TTC549 (cell line): Measurements from ENCODE around the gene LDLRAD4.

Source experiments
- FAIRE-seq: peaks from 2 replicates; lab custom pipeline; 2012; peaks lifted over from hg19 to GRCh38; lab: Jason Lieb, UNC

The LDLRAD4 gene

DNA sequence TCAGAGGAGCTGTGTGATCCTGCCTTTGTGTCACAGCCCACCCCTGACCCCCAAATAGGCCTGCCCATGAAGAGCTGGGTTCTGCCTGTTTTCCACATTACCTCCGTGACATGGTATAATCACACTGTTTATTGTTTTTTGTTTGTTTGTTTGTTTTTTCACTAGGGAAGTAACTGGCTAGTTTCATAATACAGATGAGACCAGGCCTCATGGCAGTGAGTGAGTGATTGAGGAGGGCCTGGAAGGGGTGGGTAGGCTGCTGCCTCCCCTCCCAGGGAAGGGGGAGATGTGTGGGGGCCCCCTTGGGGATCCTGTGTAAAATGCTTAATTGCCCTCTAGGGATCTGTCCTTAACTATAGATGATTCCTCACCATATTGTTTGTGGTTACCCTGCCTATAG is 190.5 kb downstream of the LDLRAD4 start:
- no peak for FAIRE-seq

DNA sequence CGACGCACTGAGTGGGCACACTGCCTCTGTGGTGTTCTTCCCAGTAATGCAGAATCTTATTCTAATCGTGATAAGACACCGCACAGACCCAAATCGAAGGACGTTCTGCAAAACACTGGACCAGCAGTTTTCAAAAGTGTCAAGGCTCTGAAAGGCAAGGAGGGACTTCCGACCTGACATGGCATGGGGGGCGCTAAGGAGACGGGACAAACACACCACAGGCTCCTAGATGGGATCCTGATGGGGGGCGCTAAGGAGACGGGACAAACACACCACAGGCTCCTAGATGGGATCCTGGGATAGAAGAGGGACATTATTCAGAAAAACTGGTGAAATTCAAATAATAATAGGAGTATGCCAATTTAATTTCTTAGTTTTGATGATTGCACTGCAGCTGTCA is 191.4 kb downstream of the LDLRAD4 start:
- no peak for FAIRE-seq

DNA sequence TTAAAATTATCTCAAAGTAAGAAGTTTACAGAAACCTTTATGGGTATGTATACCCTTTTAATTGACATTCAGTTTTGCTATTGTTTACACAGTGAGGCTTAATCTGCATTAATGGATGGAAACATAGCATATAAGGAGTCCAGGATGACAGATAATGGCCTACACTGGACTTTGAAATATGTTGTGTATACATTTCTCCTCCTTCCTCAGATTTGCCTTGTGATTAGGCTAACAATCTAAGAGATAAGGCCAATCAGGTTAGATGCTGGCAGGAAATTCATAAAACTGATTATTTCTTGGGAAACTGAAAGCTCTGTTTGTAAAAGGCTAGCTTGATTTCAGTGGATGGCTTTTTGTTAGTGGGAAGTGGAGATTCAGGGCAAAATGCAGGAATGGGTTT is 191.9 kb downstream of the LDLRAD4 start:
- no peak for FAIRE-seq

DNA sequence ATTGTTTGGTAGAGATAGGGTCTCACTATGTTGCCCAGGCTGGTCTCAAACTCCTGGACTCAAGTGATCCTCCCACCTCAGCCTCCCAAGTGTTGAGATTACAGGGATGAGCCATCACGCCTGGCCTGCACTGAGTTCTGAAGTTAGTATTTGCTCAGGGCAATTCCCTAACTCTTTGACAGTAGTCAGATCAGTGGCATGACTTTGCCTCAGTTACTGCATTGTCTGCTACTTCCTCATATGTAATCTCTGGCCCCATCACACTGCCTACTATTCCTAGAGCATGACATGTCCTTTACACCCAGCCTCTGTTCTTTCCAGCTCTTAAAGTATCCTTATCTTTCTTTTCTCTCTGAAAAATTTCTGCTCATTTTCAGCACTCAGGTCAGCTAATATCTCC is 193.5 kb downstream of the LDLRAD4 start:
- FAIRE-seq = no peak

DNA sequence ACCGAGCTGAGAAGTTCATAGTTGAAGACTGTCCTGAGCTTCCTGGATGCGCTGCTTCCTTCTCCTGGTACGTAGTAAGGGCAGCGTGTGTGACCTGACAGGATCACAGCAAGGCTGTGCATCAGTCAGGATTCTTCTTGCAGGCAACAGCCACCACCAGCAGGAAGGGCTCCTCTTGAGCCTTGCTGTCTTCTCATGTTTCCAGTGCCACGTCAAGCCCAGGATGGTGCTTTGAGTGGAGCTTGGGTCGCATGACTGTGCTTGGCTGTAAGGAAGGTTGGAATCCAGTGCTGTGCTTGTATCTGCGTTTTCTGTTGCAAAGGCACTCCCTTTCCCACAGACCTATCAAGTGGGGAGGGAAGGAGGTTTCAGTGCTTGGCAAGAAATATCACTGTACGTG is 194.3 kb downstream of the LDLRAD4 start:
- FAIRE-seq = no peak

DNA sequence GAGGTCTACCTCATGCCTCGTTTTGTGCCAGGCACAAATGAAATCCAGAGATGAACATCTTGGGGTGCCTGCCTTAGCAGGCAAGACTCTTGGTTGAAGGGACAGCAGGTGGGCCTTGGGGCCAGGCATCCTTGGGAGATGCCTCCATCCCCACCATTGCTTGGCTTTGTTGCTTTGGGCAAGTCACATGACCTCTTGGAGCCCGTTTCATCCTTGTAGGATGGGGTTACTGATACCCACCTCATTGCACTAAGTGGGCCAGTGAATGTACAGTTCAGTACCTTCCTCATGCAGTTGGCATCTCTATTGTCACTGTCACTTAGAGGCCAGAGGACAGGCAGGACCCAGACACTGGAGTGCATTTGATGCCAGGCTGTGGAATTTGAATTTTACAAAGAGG is 195.5 kb downstream of the LDLRAD4 start:
- no peak for FAIRE-seq

DNA sequence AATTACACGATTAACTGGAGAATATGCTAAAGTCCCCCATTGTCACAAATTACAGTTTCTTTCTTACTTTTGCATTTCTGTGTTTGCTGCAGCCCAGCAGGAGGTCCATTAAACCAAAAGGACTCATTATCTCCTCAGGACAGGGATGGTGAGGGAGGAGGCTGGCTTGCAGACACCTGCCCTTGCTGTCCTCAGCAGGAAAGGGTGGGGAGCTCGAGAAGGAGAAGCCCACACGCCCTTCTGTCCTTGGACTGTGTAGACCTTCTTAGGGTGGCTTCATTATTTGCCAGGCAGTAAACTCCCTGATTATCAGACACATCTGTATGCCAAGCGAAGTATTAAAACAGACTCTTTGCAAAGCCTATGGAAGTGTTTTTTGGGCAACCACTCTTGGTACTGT is 196.0 kb downstream of the LDLRAD4 start:
- FAIRE-seq = no peak

DNA sequence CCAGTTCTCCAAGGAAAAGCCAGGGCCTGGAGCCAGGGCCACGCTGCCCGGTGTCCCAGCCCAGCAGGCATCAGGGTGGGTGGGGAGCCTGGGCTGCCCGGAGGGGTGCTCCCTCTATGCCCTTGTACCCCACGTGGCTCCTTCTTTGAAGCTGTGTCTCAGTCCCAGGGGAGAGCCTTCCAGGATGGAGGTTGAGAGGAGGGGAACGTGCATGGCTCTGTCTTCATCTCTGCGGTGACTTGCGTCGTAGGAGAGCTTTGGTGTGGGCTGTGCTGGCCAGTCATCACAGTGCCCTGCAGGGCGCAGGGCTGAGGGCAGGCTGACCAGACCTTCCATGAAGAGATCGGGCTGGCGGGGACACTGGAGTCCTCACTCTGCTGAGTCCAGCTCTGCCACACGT is 197.2 kb downstream of the LDLRAD4 start:
- FAIRE-seq = no peak

DNA sequence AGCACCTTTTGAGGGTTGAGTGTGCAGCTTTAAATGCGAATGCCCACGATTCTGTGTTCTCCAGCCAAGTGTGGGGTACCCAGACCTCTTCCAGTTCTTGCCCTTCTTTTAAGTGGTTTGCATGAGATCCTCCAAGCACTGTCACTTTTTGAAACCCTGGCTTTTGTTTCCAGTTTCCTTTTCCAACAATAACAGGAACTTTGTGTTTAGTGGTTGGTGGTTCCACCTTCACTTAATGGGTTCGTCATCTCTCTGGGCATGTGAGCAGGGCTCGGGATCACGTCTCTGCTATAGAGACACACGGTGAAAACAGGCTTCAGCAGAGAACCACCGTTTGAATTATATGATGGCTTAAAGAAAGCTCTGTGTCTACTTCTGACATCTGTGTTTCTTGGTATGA is 197.6 kb downstream of the LDLRAD4 start:
- FAIRE-seq = no peak

DNA sequence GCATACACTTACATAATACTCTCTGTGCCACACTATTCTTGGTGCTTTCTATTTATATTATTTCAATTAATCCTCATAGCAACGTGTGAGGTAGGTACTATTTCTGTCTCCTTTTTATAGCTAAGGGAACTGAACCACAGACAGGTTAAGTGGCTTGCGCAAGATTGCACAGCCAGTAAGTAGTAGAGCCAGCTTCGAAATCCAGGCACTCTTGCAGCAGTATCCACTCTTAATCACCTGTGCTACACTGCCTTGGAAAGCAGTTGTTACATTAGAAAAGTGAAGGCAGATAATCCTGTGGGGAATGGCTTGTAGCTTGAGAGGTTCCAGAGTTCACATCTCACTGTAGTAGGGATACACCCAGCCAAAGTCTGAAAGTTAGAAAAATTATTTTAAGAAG is 198.3 kb downstream of the LDLRAD4 start:
- no peak for FAIRE-seq

DNA sequence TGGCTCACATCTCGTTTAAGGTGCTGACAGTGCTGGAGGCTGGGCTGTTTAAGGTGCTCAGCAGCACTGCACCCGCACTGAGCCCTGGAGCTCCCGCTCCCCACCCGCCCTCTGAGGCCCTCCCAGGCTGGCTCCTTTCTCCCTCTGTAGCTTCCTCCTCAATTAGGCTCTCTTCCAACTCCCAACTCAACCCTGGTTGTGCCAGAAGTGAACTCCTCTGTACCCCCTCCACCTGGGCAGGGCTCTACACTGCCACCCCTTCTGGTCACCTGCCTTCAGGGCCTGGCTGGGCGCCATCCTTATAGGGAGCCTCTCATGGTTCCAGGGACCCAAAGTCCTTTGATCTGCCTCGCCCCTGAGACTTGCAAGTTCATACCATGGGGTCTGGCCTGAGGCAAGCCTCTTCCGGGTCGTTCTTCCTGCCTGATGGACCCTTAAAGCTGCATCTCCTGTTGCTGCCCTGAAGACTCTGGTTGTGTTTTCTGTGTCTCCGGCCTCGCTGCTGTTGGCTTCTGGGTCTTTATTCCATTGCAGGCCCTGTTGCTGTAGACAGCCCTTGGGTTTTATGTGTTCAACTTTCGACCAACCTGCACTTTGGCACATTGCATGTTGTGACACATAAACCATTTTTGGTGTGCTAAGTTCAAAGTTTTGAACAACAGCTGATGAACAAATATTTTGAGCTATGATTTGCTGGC is 199.6 kb downstream of the LDLRAD4 start:
- no peak for FAIRE-seq

DNA sequence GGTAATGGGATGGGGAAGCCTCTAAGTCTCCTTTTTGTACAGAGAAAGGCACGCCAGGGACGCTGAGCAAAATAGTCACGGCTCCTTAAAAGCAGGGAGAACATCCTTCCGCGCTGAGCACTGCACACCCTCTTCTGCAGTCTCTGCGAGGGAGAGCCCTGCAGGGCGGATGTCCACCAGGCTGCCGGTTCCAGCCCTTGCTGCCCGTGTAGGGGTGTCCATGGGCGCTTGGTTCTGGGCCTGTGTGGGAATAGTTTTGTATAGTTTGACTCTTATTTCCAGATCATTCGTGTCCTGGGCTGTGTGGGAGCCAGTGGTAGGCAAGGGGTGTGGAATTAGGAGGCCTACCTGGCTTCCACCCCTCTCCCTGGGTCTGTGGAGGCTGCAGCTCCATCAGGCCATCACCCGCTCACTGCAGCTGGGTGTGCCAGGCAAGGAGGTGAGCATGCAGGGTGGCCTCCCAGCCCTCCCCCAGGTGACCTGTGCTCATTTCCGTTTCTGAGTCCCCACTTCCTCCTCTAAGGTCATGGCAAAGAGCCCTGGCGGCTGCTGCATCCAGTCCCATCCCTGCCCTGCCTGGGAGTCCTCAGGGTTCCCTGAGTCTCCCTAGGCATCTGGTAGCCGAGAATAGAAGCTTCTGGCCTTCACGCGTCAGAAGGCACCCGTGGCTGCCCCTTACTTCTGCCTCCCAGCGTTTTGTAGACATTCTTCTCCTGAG is 202.6 kb downstream of the LDLRAD4 start:
- no peak for FAIRE-seq

DNA sequence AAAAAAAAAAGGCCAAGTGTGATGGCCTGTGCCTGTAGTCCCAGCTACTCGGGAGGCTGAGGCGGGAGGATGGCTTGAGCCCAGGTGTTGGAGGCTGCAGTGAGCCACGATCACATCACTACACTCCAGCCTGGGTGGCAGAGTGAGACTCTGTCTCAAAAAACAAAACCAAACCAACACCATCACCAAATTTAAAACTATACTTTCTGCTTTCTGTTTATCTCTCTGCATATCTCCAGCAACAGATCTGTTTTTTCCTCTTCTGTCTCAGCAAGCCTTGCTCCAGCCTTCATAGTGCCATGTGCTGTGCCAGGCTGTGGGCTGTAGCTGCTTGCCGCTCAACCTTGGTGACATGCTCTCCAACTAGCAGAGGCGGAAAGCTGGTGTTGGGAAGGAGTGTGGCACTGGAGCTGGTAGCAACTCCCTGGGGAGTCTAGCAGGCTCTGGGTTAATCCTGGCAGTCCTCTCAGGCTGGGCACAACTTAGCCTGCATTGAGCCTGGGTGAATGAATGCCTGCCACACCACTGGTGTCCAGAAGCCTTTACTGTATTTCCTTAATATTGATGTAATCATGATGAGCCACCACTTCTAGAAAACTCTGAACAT is 204.1 kb downstream of the LDLRAD4 start:
- FAIRE-seq = no peak

DNA sequence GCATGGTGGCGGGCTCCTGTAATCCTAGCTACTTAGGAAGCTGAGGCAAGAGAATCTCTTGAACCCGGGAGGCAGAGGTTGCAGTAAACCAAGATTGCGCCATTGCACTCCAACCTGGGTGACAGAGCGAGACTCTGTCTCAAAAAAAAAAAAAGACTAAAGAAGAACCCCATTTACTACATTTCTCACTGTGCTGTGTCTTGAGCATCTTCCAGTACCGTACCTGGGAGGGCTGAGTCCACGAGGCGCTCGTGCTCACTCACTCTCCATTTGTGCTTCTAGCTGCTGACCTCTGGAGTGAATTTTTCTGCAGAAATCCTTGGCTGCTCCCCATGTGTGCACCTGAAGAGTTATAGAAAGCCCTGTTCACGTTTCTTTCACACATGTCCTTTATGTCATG is 204.8 kb downstream of the LDLRAD4 start:
- no peak for FAIRE-seq

DNA sequence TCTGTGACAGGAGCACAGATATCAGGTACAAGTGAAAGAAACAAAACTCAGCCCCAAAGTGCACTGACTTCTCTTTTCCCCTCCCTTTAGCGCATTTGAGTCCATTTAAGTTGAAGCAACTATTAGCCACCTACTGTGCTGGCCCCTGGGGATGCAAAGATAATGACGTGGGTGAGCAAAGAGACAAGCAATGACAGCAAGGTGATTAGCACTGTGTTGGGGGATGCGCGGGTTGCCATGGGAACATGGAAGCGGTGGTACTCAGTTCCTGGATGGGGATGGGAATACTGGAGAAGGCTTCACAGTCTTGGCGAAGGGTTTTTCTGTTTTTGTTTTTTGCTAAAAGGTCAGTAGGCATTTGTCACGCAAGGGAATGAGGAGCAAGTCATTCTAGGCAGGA is 205.8 kb downstream of the LDLRAD4 start:
- FAIRE-seq = no peak

DNA sequence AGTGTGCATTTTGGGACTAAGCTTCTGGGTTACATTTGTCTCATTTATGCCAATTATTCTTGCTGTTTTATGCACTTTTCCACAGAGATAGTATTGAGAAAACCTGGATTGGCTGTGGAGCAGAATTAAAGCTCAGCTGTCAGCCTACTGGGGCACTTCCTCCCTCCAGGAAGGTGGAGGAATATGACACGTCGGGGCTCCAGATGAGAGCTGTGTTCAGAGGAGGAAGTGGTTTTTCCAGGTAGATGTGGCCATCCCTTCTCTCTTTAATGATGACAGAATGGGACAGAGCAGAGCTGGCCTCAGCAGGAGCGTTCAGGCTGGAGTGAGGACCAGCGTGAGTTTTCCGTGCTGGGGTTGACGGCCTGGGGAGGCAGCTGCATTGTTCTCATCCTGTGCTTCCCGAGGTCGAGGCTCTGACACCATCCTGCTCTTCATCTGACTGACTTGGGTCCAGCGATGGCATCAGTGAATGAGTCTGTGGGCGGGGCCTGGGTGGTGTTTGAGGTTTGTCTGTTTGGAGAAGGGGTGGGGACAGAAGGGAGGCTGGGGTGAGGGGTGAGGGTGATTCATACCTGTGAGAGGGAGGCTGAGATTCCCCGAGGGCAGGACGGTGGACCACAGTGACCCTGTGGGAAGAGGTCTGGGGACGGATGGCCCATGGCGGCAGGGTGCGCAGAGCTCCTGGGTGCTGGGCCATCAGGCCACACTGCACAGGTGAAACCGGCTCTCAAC is 207.0 kb downstream of the LDLRAD4 start:
- FAIRE-seq = no peak

DNA sequence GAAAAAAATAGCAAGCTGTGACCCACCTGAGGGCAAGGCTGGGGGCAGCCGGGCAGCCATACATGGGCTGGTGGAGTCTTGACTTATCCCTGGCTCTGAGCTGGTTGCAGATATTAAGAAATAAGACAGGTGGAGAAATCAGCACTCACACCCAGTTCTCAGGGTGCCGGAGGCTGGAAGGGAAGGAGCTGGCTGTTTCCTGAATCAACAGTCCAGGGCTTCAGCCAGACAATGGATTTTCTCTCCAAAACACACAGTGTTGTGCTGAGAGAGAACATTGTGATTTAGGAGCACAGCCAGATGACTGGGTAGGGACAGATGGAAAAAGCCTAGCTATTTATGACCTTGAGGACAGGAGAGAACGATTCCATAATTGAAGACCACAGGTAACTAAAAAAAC is 208.8 kb downstream of the LDLRAD4 start:
- no peak for FAIRE-seq

DNA sequence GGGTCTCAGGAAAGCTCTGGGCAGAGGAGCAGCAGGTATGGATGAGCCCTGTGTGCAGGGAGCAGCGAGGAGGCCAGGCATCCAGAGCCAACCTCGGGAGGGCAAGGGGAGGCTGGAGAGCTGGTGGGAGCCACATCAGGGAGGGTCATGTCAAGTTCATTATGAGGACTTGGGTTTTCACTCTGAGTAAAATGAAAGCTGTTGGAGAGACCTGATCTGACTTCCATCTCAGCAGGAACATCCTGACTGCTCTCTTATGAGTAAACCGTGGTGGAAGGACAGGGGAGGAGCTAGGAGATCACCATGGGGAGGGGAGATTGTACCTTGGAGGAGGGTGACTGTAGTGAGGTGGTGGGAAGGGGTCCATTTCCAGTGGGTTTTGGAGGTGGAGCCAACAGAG is 209.8 kb downstream of the LDLRAD4 start:
- no peak for FAIRE-seq

DNA sequence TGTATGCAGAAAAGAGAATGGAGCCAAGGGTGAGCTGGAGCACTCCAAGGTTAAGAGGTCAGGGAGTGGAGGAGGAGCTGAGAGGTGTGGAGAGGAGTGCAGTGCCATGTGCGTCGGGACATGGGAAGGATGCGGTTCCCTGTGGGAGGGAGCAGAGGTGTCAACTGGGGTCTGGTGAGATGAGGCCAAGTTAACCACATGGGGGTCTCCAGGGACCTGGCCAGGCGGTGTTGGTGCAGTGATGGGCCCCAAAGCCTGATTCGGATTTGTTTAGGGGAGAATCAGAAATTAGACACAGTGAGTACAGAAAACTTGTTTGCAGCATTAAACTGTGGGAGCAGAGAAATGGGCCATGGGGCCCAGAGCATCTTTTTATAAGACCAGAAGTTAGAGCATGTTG is 210.5 kb downstream of the LDLRAD4 start:
- FAIRE-seq = no peak

DNA sequence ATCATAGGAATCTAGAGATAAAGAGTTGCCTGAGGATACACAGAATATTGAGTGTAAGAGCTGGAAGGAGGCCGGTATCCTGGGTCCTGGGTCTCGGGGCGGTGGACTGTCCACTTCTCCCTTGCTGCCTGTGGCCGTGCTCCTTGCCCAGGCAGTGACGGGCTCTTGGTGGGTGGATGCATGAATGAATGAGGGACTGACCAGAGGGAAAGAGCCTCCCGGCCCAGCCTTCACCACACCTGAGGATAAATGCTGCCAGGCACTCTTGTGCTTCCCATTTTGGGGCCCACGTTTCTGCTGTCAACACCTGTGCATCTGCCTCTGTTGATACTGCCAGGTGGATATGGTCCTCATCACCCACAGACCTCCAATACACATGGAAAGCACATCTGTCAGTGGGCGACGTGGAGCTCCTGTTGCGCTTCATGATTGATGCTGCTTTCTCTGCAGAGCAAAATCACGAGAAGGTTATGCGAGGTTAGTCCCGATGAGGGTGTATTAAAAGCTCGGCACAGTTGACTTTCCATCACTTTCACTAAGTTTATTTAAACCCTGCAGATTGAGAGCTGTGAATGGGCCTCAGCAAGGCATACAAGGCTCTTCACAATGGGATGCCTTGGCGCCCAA is 211.4 kb downstream of the LDLRAD4 start:
- no peak for FAIRE-seq

DNA sequence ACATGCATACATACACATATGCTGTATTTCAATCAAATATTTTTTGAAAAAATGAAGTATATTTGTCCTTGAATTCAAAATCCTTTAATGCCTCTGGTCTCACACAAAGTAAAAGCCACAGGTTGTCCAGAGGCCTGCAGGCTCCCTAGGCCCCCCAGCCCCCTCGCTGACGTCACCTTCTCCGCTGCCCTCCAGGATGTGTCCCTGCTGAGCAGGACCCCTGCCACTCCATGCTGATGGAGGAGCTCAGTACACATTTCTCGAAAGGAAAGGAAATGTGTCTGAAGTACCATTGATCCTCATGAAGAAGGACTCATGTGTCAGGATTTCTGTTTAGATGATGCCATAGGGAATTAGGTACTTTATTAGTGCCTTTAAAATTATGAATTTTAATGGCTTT is 212.1 kb downstream of the LDLRAD4 start:
- no peak for FAIRE-seq

DNA sequence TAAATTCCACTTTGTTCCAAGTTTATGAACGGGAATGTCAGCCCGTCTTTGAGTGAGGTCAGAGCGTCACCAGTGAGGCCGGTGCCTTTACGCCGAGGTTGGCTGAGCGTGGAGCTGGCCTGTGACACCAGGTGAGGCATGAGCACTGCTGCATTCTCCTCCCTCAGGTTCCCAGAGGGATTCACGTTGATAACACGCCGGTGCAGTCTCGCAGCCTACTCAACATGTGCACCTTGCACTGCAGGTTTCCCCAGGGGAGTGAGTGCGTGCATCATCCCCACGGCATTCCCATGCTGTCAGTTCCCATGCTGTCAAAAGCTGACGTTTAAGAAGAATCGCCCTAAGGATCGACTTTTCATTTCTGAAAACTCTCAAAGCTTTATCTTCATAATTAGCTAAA is 213.3 kb downstream of the LDLRAD4 start:
- FAIRE-seq = no peak

DNA sequence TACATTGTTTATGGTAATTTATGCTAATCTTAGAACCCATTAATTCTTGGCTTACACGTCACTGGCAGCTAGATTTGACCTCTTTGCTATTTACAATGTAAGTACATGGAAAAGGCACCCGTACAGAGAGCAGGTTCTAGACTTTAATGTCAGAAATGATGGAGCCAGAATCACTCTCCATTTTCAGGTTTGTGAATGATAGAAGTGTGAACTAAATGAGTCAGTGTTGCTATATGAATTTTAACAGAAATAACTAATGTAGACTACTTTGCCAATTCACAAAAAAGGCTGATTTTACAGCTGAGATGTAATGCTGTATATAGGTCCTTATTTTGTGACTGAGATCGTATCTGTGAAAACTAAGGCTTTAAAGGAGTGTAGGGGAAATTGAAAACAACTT is 214.6 kb downstream of the LDLRAD4 start:
- FAIRE-seq = no peak
